Activated naive CD8-positive, alpha-beta T cell (primary cell): Measurements from ENCODE around the gene MAP2K2.

ENCODE experiments used
- H3K27ac Mint-ChIP-seq: one replicate; pipeline ENCODE4 v1.8.0; 2021; ENCODE audit warnings: mixed read lengths
- H3K27me3 Mint-ChIP-seq: one replicate; pipeline ENCODE4 v1.8.0; 2021; ENCODE audit warnings: mixed read lengths
- H3K36me3 Mint-ChIP-seq: one replicate; pipeline ENCODE4 v1.8.0; 2021; ENCODE audit warnings: mixed read lengths
- H3K4me1 Mint-ChIP-seq: one replicate; pipeline ENCODE4 v1.8.0; 2021; ENCODE audit warnings: low read depth, mixed read lengths
- H3K4me3 Mint-ChIP-seq: one replicate; pipeline ENCODE4 v1.8.0; 2021; ENCODE audit warnings: mild to moderate bottlenecking, mixed read lengths
- H3K9me3 Mint-ChIP-seq: one replicate; pipeline ENCODE4 v1.8.0; 2021; ENCODE audit warnings: low read depth, mixed read lengths

The MAP2K2 gene

GRCh38 chr19:4115818-4116385 is 8.0 kb downstream of the MAP2K2 start:
- H3K4me3 Mint-ChIP-seq, result no peak overlapping the region
- H3K9me3 Mint-ChIP-seq, result no peaks in the 10 kb centered on the region
- no peaks in the 10 kb centered on the region for H3K27me3 Mint-ChIP-seq
- peaks cover 31% of the 10 kb centered on the region for H3K4me1 Mint-ChIP-seq
- no peak overlapping the region for H3K27ac Mint-ChIP-seq
- no peaks in the 10 kb centered on the region for H3K36me3 Mint-ChIP-seq

DNA sequence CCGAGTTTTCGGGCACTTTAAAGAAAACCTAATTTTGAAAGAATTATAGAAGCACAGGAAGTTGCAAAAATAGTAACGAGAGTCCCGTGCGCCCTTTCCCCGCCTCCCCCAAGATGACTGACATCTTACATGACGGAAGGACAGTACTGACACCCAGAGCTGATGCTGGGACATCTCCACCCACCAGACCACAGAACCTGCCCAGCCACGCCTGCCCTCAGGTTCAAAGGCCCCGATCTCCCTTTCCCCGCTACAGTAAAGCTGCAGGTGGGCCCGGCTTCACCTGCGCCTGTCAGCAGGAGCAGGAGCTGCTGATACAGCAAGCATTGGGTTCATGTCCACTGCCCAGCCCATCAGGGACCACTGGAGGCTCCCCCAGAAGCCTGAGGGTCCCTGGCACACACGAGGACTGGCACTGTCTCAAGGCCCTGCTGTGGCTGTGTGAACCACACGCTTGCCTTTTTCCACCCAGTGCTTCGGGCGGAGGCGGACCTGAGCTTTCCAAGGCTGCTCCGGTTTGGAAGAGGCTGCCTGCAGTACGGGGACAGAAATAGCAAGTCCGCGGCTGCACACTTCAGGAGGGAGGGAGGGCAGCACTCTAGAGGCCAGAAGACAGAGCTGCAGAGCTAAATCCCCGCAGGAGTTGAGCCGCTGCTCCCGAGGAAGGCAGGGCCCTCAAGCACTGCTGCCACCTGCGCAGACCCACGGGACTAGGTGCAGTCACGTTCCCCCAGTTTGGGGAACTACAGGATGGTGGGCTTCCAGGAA is 8.7 kb downstream of the MAP2K2 start:
- Mint-ChIP-seq H3K4me1 (peaks cover 34% of the 10 kb centered on the region), H3K9me3 (no peaks in the 10 kb centered on the region), H3K27ac (peak overlapping the region; percentile 55), H3K27me3 (no peaks in the 10 kb centered on the region), H3K36me3 (no peaks in the 10 kb centered on the region), H3K4me3 (peak overlapping the region; percentile 55)

DNA sequence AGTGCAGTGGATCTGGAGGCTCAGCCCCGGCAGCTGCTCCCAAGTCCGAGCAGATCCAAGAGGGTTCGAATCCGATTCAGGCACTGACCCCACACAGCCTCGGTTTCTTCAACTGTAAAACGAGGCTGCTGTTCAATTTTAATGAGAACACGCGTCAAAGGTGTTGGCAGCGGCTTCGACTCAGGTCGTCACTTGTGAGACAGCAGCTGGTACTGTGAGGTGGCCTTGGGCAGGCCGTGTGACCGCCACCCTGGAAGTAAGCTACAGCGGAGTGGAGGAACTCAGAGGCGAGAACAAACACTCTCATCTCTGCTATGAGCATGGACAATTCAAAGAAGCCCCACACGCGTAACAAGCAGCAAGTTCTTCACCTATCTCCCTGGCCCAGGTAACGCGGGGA is 9.7 kb downstream of the MAP2K2 start:
- Mint-ChIP-seq H3K4me3 (no peak overlapping the region), H3K4me1 (peaks cover 43% of the 10 kb centered on the region), H3K27me3 (no peaks in the 10 kb centered on the region), H3K27ac (no peak overlapping the region), H3K9me3 (no peaks in the 10 kb centered on the region), H3K36me3 (no peaks in the 10 kb centered on the region)

DNA sequence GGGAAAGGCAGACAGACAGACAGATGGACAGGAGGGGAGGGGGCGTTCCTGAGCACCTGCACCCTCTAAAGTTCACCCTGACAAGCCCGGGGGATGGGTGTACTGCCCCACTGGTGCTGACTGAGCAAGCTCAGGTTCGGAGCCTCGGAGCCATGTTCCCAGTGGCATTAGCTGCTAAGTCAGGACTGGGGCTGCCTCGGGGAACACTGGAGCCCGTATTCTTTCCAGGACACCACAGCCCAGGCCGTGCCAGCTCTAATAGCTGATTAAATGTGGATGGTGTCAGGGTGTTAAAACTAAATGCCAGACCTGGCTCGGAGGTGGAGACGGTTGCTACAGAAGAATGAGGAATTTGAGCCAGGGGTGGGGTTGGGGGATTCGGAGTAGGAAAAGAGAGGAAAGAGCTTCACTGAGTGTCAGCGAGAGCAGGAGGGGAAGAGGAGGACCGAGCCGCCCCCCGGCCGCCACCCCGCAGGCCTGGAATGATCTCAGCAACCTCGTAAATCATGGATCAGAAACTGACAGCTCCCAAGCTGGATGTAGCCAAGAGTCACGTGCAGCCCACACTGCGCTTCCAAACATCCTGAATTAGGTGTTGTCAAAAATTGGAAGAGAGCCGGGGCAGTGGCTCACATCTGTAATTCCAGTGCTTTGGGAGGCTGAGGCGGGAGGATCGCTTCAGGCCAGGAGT is 10.4 kb downstream of the MAP2K2 start:
- Mint-ChIP-seq H3K4me3 (peak overlapping the region; percentile 46), H3K27me3 (no peaks in the 10 kb centered on the region), H3K36me3 (no peaks in the 10 kb centered on the region), H3K27ac (no peak overlapping the region), H3K9me3 (no peaks in the 10 kb centered on the region), H3K4me1 (peaks cover 49% of the 10 kb centered on the region)

GRCh38 chr19:4112367-4112766 is 11.6 kb downstream of the MAP2K2 start:
- no peaks in the 10 kb centered on the region for H3K27me3 Mint-ChIP-seq
- H3K4me1 Mint-ChIP-seq, result peaks cover 56% of the 10 kb centered on the region
- no peaks in the 10 kb centered on the region for H3K9me3 Mint-ChIP-seq
- H3K36me3 Mint-ChIP-seq, result no peaks in the 10 kb centered on the region
- no peak overlapping the region for H3K4me3 Mint-ChIP-seq
- no peak overlapping the region for H3K27ac Mint-ChIP-seq

GRCh38 chr19:4109626-4109945 is 14.3 kb downstream of the MAP2K2 start:
- Mint-ChIP-seq H3K4me3 (no peak overlapping the region), H3K27ac (peak overlapping the region; percentile 86), H3K4me1 (peaks cover 59% of the 10 kb centered on the region), H3K9me3 (no peaks in the 10 kb centered on the region), H3K27me3 (no peaks in the 10 kb centered on the region), H3K36me3 (no peaks in the 10 kb centered on the region)

DNA sequence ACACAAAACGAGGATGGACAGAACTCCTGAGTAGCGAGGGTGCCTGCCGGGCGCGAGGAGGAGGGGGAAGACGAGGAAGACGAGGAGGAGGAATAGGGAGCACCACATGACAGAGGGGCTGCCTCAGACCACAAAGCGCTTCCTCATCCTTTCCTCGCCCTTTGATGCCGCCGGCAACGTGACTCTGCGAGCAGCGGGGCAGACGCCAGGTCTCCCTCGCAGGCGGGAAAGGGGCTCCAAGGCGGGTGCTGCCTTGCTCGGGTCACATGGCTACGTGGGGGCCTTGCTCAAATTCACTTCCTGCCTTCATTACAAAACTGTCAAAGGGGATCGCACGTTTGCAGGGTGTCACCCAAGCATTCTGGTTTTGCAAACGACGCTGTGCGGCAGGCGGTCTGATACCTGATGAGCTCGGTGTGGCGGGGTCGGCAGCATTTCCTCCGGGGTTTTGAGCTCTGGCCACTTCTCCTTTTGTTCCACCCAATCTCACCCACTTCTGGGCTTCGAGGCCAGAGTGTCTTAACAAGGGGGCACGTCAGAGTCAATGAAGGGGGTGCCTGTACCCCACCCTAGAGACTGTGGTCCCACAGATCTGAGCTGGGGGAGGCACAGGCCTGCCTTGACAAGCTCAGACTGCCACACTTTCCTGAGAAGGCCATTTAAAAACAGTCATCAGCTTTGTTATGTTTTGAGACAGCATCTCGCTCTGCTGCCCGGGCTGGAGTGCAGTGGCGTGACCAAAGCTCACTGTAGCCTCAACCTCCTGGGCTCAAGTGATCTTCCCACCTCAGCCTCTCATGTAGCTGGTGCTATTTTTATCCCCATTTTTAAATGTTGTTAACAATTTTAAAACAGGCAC is 14.9 kb downstream of the MAP2K2 start:
- peak overlapping the region; percentile 68 for H3K4me3 Mint-ChIP-seq
- no peaks in the 10 kb centered on the region for H3K36me3 Mint-ChIP-seq

GRCh38 chr19:4103080-4103433 is 20.9 kb downstream of the MAP2K2 start:
- Mint-ChIP-seq H3K4me1 (peaks cover 38% of the 10 kb centered on the region), H3K36me3 (no peaks in the 10 kb centered on the region), H3K9me3 (no peaks in the 10 kb centered on the region), H3K27ac (no peak overlapping the region), H3K27me3 (no peaks in the 10 kb centered on the region), H3K4me3 (no peak overlapping the region)

More for the DNA sequence above, 14.9 kb downstream of the MAP2K2 start:
- no peaks in the 10 kb centered on the region for H3K9me3 Mint-ChIP-seq
- no peaks in the 10 kb centered on the region for H3K27me3 Mint-ChIP-seq
- H3K27ac Mint-ChIP-seq, result peak overlapping the region; percentile 86
- H3K4me1 Mint-ChIP-seq, result peaks cover 60% of the 10 kb centered on the region

DNA sequence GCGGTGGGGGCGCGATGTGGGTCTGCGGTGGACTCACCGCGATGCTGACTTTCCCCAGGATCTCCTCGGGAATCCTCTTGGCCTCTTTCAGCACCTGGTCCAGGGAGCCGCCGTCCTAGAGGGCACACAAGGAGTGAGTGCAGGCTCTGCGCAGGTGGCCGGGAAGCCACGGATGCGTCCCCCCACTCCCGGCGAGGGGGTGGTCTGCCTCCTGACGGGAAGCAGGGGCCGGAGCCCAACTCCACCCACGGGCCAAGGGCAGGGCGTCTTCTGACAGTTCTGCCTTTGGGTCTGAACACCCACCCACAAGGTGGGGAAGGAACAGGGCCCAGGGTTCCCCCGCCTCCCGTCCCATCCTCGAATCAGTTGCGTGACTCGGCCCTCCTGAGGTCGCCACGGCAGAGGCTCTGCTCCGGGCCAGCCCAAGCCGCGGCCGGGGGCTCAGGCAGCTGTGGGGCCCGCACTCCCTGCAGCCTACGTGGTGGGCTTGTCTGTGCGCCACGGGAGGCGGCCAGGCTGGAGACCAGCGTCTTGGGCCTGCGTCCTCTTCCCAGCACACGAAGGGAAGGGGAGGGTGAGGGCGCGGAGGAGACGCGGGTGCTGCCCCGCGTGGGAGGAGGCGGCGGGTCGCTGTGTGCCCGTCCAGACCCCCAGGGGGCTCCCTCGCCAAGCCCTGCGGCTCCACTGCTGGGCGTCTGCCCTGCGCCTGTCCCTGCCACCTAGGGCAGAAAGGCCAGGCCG is 21.4 kb downstream of the MAP2K2 start:
- Mint-ChIP-seq H3K27ac (no peak overlapping the region), H3K9me3 (no peaks in the 10 kb centered on the region), H3K36me3 (no peaks in the 10 kb centered on the region), H3K4me1 (peaks cover 32% of the 10 kb centered on the region), H3K27me3 (no peaks in the 10 kb centered on the region), H3K4me3 (no peak overlapping the region)

DNA sequence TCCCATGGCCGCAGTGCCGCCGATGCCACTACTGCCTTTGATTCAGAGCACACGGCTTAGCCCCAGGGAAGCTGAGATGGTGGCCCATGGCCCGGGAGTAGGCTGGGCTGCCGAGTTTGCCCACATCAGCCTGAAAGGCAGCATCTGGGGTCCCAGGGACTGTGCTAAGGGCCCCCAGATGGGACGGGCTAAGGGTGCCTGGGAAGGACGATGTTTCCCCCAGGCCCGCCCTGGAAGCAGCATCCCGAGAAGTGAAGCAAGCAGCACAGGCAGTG is 22.5 kb downstream of the MAP2K2 start:
- H3K27me3 Mint-ChIP-seq, result no peaks in the 10 kb centered on the region
- no peak overlapping the region for H3K27ac Mint-ChIP-seq
- H3K36me3 Mint-ChIP-seq, result no peaks in the 10 kb centered on the region
- peaks cover 26% of the 10 kb centered on the region for H3K4me1 Mint-ChIP-seq
- H3K4me3 Mint-ChIP-seq, result no peak overlapping the region
- H3K9me3 Mint-ChIP-seq, result no peaks in the 10 kb centered on the region

DNA sequence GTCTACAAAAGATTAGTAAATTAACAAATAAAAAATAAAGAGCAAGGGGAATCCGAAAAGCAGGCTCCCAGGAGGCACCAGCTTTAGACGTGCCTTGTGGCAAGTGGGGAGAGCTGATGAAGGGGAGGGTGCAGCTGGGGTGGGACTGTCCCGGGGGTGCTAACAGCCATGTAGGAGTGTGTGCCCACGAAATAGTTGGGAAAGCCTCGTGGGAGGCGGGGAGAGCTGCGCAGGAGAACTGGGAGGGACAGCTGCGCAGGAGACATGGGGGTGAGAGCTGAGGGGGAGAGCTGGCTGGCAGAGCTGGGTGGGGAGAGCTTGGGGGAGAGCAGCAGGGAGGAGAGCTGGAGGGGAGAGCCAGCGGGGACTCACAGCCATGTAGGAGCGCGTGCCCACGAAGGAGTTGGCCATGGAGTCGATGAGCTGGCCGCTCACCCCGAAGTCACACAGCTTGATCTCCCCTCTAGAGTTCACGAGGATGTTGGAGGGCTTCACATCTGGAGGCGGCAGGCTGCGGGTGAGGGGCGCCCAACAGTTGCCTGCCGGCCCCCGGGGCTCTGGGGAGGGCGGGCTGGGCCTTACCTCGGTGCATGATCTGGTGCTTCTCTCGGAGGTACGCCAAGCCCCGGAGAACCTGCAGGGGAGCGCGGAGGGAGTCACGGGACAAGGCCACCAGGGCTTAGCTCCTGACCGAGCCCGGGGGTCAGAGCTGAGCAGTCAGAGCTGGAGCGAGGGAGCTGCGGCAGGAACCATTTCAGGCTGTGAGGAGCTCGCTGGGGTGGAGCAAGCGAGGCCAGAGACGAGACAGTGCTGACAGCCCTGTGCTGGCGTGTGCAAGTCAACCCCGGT is 23.1 kb downstream of the MAP2K2 start:
- Mint-ChIP-seq H3K36me3 (no peaks in the 10 kb centered on the region), H3K27me3 (no peaks in the 10 kb centered on the region), H3K27ac (no peak overlapping the region), H3K4me1 (peaks cover 22% of the 10 kb centered on the region), H3K9me3 (no peaks in the 10 kb centered on the region), H3K4me3 (no peak overlapping the region)

GRCh38 chr19:4099041-4099764 is 24.7 kb downstream of the MAP2K2 start:
- Mint-ChIP-seq H3K4me1 (peaks cover 6% of the 10 kb centered on the region), H3K4me3 (no peak overlapping the region), H3K27me3 (no peaks in the 10 kb centered on the region), H3K36me3 (no peaks in the 10 kb centered on the region), H3K9me3 (no peaks in the 10 kb centered on the region), H3K27ac (no peak overlapping the region)

DNA sequence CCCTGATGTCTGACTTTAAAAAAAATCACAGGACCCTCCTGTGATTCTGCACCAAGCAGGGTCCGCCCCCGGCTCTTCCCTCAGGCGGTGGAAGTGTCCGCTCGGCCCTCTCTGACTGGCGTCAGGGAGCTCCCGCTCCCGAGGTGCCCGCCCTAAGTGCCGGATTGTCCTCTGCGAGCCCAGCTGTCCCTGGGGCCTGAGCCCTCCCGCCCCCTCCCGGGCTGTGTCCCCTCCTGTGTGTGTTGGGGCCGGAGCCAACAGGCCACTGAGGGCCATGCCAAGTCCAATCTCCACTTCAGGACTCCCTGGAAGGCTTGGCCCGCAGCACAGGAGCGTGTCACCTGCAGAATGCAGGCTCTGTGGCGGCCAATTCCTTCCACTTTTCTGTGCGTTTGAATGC is 25.4 kb downstream of the MAP2K2 start:
- H3K27ac Mint-ChIP-seq, result no peak overlapping the region
- no peaks in the 10 kb centered on the region for H3K9me3 Mint-ChIP-seq
- no peaks in the 10 kb centered on the region for H3K27me3 Mint-ChIP-seq
- no peak overlapping the region for H3K4me3 Mint-ChIP-seq
- H3K4me1 Mint-ChIP-seq, result peaks cover 2% of the 10 kb centered on the region
- H3K36me3 Mint-ChIP-seq, result no peaks in the 10 kb centered on the region
